ENCODE data around the gene TUBD1.

TUBD1 gene

GRCh38 chr17:59825533-59826322, 67.0 kb downstream of the TUBD1 start:
- ATAC-seq, result peak; percentile 29 to 35

GRCh38 chr17:59815965-59816364, 76.8 kb downstream of the TUBD1 start:
- no peak for ATAC-seq

DNA sequence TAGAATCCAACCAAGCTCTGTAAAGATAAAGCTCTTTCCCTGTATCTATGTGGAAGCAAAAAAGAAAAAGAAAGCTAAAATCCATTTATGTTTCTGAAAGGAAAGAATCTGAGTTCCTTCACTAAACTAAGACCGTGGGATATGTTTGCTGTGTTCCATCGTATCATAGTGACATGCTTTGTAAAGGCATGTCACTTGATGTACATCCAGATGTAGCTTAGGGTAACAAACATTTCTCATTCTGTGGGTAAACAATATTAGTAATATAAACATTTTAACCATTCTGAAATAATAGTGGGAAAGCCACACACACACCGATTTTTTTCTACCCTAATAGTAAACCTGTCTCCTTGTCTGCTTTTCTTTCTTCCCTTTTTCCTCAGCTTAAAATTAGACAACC, 78.1 kb downstream of the TUBD1 start:
- no peak for ATAC-seq

- ATAC-seq, result no peak
These were observed 78.5 kb downstream of the TUBD1 start for GRCh38 chr17:59814276-59814675.

DNA sequence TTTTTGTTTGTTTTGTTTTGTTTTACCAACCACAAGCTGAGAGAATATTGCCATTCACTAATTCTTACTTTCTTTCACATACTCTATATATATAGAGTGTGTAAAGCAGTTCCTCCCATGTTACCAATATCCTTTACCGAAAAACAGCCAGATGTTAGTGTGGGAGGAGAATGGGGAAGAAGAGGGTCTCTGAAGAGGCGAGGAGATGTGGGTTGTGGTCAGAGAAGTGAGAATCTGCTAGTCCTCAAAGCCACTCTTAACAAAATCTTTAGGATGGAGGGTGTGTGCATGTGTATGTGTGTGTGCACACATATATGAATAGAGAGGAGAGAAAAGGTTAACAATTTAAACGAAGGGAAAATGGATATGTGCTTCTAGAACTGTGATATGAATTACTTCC, 80.6 kb downstream of the TUBD1 start:
- no peak for ATAC-seq

DNA sequence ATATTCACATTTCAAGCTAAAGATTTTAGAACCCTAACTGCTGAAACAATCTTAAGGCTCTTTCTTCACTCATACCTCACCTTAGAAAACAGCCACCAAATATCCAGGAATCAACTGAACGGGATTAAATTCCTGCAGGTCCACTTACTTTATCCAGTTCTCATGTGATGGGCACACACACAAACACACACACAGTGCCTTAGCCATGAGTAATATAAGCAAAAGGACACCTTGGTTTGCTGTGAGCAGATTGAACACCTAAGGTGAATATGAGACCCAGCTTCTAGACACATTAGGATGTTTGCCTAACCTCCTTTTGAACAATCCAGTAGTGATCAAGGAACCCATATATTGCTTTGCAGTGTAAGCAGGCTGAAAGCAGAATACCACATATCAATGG, 81.5 kb downstream of the TUBD1 start:
- ATAC-seq, result no peak

DNA sequence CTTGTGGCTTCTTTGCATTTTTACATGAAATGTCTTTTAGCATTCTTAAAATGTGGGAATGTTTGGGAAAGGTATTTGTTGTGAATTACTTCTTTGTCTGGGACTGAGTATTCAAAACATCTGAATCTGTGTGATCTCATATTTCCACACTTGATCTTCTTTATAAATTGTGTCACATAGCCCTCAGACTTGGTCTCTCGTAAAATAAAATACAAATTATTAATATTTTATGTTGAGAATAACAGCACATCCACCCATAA, 81.9 kb downstream of the TUBD1 start:
- ATAC-seq, result no peak
